GF-D8 (cell line): ENCODE measurements around the gene CTCFL.
"Not testable (repeated sequence)": the region's sequence is repeated elsewhere in the genome, so short reads cannot be mapped to it uniquely, and the experiment has no call there.

Experiments
- DNase-seq: peaks from one replicate; lab custom pipeline; 2025; lab: John Stamatoyannopoulos, UW

CTCFL gene

DNA sequence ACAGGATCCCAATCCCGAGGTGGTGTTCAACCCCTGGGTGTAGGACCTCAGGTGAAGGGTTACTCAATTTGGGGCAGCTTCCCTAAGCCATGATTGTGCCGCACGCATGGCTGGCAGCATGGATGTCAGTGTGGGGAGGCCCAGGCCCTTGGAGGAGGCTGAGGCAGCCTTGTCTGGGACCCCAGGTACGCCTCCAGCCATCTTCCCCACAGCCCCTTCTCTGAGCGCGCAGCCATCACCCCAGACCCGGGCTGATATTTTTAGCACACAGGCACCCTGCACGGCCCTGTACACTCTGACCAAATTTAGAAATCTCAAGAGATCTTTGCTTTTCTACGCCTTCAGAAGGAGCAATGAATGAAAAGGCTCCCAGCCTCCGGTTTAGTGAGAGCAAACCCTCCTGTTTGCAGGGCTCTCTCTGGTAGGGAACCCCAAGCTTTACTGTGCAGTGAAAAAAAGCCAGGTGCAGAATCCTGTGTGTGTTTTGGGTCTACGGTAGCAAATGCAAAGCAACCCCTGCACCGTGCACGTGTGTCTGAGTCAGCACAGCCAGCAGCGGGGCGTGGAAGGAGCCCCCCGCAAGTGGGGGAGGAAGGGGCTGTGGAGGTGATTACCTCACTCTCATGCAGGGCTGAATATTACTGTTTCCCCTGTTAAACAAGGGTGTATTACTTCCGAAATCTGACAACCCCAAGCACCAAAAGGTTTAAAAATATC lies 44.3 kb downstream of the CTCFL start:
- DNase-seq: no peak

DNA sequence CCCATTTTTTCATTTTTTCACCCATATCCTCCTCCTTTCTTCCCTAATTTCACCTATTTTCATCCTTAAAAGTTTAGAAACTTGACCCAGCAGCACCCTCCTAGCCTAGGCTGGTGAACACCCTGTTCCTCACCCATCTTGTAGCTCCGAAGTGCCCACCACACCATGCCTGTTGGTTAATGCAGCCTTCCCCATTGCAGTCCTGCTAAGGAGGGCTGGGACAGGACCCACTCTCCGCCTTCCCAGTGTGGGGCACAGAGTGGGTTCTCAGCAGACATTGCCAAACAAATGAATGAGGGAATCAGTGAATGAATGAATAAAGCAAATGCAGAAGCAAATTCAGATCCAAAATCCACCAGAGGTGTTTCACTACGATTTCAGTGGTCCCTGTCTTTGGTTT lies 45.7 kb downstream of the CTCFL start:
- no peak for DNase-seq

DNA sequence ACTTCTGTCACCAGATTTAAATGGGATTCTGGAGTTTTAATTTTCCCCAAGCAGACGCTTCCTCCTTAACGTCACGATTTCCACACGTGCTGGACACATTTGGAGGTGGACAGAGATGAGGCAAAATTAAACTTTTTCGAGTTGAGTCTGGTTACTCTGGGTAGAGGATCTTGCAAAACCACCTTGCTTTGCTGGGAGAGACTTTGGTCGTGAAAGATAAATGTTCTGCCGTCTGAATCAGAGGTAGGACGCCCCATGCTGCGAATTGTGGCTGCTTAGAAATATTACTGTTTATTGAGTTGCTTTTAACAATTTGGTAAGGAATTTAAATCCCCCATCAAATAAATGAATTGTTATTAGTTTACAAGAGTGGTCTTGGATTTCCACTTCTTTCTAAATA lies 46.8 kb downstream of the CTCFL start:
- no peak for DNase-seq

DNA sequence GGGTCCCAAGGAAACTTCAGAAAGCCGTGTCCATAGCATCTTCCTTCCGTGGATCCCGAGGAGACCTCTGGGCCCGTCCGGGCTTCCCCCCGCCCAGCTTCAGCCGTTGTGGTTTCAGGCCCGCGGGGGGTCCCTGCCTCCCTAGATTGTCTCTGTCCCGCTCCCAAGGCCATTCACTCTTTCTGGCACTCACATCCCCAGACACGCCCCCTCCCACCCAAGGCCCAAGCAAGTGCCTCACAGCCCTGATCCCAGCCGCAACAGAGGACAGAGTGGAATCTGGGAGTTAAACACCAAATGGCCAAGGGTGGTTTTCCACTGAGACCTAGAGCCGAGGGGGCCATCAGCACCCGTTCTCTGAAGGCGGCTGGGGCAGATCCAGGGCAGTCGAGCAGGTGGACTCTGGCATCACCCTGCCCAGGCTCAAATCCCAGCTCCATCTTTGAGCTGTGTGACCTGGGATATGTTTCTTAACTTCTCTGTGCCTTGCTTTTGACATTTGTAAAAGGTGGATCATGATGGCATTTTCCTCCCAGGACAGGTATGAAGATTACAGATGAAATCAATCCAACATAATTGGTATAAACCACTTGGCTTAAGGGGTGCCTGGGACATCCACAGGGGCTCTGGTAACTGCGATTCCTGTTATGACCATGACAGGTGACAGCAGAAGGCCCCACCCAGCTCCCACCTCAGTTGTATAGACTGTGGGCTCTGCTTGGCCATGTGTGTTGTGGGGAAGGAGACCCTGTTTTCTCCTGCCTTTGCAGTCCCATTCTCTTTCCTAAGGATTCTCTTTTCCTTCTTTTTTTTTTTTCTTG lies 48.1 kb downstream of the CTCFL start:
- no peak for DNase-seq

DNA sequence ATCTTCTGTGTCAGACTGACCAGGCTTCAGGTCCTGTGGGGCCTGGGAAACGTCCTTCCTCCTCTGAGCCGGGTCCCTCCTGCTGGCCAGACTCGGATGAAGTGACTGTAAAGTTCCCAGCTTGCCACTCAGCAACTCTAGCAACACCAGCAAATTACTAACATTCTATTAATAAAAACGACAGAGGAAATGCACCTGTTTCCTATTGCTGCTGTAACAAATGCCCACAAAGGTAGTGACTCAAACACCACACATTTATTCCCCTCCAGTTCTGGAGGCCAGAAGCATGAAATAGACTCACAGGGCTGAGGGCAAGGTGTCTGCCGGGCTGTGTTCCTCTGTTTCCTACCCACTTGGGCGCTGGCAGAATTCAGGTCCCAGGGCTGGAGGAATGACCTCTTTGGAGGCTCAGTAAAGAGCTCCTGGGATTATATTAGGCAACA lies 48.8 kb downstream of the CTCFL start:
- DNase-seq: peak; percentile 32

DNA sequence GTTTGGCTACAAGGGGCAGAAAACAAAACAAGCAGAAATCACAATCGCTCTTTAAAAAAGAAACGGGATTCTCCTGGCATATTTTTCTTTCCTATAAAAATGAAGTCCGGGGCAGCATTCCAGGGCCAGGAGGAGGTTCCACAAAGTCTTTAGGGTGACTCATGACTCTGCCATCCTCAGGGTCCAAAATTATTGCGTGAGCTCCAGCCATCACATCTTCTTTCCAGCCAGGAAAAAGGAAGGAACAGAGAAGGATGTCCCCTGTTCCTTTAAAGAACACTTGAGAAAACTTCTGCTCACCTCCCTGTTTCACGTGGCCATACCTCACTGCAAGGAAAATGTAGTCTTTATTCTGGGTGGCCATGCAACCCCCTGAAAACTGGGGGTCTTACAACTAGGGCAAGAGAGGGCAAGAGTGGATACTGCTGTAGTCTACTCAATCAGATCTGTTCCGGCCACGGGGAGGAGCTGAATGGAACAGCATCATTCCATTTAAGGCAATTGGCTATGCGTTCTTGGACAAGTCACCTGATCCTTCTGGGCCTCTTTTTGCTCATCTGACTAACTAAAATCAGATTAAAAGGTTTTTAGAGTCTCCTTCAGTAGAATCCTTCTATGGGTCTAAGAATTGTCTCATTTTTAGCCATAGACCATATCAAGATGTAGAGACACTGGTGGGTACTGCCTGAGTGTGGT lies 49.4 kb downstream of the CTCFL start:
- no peak for DNase-seq

DNA sequence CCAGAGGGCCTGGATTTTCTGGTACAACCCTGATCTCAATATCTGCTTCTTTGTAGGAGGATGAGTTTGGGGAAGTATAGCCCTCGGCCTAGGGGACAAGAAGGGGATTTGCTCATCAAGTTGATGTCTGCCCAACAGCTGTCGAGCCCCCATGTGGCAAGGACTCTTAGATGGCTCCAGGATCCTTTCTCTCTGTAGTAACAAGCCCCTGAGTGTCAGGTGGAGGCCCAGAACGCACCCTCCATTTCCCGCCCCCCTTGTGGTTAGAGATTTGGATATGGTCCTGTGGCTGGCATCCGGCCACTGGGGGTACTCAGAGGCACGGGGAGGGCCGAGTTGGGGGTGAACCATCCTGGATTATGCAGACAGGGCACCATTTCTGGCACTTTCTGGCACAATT lies 50.1 kb downstream of the CTCFL start:
- DNase-seq: no peak

DNA sequence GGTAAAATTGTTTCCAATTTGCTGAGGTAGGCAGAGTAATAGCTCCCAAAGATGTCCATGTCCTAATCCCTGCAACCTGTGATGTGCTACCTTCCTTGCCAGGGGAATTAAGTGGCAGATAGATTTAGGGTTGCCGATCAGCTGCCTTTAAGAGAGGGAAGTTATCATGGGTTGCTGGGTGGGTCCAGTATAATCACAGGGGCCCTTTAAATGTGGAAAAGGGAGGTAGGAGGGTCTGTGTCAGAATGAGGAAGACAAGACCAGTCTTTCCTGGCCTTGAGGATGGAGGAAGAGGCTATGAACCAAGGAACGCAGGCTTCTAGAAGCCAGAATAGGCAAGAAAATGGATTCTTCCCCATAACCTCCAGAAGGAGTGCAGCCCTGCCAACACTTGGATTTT lies 50.7 kb downstream of the CTCFL start:
- DNase-seq: no peak

DNA sequence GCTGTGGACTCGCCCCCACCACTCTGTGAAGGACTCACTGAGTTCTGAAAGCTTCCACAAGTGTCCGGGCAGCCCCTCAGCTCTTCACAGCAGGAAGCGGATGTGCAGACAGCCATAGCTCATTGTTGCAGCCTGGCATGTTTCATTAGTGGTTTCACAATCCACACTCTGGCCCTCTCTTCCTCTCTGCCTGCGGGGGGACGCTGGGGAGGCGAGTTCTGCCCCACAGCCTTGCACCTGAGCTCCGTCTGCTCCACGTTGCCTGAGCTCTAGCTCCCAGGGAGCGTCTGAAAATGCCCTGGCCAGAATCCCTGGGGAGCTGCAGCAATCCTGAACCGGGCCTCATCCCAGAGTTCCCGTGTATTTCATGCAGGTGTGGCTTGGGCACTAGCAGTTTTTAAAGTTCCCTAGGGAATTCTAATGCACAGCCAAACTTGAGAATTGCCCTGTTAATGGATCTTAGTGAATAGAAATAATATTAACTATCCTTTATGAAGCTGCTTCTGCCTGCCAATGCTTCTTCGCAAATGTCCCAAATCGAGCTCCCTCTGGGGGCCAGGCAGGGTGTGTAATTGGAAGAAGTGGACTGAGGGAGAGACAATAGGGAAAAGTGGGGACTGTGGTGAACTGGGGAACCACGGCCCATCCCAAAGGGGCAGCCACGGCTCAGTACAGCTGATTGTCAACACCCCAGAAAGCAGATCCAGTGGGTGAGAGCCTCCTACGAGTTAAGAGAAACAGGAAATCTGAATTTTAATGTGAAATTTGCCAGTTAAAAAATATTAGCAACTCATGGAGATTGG lies 51.5 kb downstream of the CTCFL start:
- DNase-seq: peak; percentile 64

DNA sequence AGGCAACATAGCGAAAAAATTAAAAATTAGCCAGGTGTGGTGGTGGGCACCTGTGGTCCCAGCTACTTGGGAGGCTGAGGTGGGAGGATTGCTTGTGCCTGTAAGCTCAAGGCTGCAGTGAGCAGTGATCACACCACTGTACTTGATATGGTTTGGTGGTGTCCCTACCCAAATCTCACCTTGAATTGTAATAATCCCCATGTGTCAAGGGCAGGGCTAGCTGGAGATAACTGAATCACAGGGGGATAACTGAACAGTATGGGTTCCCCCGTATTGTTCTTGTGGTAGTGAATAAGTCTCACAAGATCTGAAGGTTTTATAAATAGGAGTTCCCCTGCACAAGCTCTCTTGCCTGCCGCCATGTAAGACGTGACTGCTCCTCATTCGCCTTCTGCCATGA lies 52.5 kb downstream of the CTCFL start:
- not testable (repeated sequence) for DNase-seq

DNA sequence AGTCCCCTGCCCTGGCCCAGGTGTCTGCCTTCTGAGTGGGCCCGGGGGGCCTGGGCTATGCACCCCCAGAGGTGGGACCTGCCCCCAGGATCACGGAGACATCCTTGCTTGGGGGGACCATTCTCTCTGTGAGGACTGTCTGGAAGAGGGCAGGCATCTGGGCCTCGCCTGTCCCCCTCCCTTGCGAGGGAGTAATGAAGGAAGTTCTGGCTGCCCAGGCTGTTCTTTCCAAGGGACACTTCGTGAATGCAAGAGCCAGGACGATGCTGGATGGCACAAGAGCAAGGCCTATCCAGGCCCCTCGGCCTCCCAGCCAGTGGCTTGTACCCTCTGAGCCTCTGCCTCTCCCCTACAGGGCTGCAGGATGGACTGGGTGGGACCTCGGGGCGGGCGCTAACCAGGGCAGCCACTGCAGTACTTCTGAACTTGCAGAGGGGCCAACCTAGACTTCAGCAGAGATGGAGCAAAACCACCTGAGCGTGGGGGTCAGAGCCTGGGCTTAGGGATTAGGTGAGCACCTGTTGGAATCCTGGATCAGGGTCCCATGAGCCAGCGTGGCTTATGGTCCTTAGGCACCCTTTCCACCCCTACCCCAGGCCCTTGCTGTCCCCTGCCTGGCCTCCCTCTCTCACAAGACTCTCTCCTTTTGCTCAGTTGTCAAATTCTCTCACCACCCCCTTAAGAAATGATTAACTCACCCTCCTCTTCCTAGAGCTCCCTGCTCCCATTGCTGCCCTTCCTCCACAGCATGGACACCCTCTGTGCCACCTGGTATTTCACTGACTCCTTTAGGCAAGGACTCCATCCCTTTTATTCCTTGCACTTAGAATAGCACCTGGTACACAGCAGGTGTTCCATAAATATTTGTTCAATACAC lies 53.2 kb downstream of the CTCFL start:
- no peak for DNase-seq

DNA sequence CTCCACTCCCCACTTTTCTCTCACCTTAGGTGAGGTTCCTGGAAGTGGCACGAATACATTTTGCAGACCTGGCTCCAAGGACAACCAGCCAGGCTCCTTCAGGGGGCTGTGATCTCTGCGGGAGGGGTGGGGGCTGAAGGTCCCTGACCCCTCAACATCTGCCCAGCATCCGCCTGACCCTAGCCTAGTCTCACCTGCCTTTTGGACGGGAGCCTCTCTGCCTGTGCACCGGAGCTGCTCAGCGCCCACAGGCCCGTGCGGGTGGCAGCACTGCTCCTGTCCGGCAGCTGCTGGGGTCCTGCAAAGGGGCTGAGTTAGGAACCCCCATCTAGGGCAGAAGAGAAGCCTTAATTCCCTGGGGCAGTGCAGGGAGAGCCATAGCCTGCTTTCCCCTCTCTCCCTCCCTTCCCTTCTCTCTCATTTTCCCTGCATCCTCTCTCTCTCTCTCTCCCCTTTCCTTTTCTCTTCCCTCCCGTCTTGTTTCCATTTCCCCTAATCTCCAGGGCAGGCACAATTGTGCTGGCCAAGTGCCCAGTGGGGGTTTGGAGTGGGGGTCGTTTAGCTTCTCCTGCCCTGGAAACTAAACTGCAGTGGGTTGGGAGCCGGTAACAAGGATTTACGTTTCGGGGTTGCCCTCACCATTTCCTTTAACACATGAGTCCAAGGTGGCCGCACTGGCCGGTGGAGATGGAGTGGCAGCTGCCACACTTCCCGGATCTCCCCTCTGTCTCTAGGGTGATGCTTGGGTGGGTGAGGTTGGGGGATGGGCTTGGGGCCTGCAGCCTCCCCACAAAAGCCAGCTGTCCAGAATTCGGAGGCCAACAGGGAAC lies 54.1 kb downstream of the CTCFL start:
- DNase-seq: no peak

DNA sequence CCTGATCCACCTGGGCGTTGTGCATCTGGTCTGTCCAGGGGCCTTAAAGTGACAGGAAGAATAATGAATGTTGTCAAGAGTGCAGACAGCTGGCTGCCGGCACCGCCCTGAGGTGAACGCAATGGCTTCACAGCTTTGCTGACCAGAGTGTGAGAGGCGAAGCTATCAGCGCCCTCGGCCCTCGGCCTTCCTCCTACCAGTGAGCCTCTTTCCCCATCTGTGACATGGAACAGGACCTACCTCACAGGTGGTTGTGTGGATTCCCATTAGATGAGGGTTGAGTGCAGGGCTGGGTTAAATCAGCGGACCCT lies 54.8 kb downstream of the CTCFL start:
- DNase-seq: no peak

DNA sequence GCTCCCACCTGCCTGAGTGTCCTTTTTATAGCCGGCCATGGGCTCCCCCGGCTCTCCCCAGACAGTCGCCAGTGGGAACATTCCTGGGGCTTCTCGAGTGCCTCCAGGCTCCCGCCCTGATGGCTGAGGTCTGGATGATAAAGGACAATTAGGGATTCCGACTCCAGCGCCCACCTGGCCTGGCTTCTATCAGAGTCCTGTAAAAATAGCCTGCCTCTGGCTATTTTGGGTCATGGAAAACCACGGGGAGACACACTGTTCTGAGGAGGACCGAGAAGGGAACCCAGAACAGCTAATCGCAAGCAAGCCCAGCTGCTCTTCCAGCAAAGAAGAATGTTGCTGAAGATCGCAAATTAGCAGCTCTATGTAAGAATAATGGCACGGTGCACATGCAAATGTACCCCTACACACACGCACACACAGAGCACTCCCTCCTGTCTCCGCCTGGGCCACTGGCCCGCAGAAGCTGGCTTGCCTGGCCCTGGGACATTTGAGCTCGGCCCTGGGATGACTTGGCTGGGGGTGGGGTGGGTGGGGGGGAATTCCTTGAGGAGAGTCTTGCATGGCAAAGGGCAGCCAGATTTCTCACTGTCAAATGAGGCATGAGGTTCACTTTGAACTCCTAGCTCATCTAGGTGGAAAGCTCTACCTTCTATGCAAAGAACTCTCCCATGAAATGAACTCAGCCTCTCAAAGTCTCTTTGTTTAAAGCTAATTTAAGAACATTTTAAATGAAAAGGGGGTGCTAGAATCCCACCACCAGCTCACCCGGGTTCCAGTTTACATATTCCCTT lies 55.3 kb downstream of the CTCFL start:
- DNase-seq: no peak

DNA sequence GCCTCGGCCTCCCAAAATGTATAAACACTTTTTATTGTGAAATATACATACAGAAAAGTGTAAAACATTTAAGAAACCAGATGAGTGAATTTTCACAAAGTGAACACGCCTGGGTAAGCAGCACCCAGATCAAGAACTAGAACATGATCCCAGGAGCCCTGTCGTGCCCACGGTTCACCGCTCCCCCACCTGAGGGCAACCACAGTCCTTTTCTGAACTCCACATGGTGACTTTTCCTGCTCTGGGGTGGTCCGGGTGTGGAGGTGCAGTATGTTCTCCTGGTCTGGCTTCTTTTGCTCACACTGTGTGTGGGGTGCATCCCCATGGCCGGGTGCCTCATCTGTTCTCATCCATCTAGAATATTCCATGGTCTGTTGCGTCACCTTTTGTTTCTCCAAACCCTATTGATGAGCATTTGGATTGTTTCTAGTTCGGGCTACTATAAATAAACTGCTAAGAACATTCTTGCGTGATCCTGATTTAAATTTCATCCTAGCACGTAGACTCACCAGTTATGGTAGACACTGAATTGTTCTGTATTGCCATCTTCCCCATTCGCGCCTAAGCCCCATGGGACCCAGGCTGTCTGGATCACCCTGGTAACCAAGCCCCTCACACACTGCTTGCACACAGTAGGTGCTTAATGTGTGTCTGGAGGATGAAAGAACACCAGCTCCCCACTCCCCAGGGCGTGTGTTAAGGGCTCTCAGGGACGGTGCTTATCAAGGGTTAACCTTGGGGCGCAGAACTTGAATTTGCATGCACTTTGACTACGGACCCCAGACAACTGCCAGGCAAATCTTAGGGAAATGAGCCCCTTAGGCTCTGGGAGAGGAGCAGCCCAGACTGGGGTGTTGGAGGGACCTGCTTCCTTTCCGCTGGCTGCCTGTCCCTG lies 56.2 kb downstream of the CTCFL start:
- DNase-seq: no peak

DNA sequence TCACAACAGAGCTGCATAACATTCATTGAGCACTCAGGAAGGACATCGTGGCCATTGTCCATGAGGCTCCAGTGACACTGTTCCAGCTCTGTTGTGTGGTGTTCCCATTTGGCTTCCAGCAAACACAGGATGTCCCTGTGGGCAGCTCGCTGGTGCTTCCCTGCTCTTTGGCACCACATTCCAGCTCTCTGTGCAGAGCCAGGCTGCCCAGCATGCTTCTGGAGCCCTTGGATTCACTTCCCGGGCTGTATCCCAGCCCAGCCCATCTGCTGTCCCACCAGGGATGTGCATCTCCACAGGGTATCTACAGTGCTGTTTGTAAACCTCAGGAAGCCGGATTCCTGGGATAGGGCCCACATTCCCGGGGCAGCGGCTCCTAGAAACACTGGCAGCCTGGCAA lies 57.2 kb downstream of the CTCFL start:
- no peak for DNase-seq

DNA sequence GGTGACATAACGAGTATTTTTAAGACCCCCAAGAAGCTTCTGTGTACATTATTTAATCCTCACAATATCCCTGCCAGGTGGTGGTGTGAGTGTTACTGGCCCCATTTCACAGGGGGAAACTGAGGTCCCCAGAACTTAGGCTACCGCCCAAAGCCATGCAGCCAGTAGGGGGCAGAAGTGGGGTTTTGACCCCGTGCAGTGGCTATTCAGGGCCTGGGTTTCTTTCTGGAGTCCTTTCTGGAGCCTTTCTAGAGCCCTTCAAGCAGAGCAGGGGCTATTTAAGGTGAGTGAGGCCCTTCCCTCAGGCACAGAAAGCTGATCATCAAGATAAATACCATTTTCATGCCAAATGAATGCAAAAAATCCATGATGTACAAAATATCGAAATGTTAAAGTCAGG lies 59.0 kb downstream of the CTCFL start:
- DNase-seq: no peak

DNA sequence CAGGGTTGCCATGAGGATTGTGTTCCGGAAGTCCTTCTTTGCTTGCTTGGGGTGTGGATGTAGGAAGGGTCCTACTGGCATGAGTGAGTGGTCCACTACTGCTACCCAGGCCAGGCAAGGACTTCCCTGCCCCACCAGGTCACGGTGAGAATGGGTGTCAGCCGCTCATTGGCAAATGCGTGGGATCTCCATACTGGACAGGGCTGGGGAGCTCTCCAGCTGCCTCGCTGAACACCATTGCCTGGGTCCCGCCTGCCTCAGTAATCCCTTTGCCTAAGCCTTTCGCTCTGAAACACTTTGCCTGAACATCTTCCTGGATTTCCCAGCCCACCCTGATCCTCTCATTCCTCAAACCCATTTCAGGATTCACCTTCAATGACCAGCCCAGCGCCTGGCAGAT lies 59.5 kb downstream of the CTCFL start:
- DNase-seq: no peak
